Glomerular visceral epithelial cell (primary cell): ENCODE measurements around the gene ZFP64.
"Not testable (repeated sequence)": the region's sequence is repeated elsewhere in the genome, so short reads cannot be mapped to it uniquely, and the experiment has no call there.

Experiments used
- DNase-seq: peaks from one replicate; pipeline ENCODE4 v3.0.0-alpha.2; 2016; ENCODE audit errors: extremely low spot score

The ZFP64 gene

DNA sequence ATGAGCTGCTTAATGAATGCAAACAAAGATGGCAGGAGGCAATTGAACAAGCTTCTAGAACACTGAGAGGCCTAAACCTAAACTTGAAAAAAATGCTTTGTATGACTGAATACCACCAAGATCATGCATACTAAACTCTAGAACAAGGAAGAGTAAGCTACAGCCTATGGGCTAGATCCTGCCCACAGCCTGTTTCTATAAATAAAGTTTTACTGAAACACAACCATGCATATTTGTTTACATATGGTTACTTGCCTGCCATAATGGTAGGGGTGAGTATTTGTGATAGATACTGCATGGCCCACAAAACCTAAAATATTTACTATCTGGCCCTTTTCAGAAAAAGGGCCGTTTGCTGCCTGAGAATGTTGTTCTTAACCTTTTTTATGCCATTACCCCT lies 37.0 kb downstream of the ZFP64 start:
- DNase-seq, result no peak

DNA sequence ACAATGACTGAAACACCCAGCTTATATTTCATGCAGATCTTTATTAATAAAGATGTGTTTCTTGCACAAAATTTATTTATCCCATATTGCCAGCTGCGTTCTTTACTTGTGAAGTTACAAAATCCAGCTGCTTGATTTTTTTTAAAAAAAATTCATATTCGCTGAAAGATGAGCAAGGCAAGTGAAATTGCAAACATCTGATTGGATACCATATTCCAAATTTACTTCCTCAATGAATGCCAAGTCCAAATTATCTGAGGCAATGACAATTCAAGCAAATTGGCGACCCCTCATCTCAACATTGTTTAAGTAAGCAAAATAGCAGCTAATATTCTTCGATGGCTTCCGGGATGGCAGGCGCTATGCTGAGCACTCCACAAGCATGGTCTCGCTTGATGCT lies 37.7 kb downstream of the ZFP64 start:
- DNase-seq, result no peak

DNA sequence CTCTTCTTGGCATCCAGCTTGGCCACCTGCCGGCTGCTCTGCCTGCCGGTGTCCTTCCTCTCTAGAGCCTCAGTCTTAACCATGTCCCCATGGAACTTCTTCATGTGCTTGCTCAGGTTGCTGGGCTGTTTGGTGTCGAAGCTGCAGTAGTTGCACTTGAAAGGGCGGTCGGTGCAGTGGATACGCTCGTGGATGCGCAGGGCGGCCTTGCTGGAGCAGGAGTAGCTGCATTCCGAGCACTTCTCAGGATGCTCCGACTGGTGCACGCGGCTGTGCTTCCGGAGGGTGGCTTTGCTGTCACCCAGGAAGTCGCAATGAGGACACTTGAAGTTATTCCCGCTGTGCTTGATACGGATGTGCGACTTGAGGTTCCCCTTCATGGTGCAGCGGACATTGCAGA lies 38.7 kb downstream of the ZFP64 start:
- no peak for DNase-seq

GRCh38 chr20:52152416-52152815 lies 39.2 kb downstream of the ZFP64 start:
- DNase-seq, result no peak

GRCh38 chr20:52150440-52151258 lies 40.9 kb downstream of the ZFP64 start:
- peak; percentile 49 for DNase-seq

- DNase-seq, result no peak
These were observed 46.0 kb downstream of the ZFP64 start for GRCh38 chr20:52145587-52145986.

DNA sequence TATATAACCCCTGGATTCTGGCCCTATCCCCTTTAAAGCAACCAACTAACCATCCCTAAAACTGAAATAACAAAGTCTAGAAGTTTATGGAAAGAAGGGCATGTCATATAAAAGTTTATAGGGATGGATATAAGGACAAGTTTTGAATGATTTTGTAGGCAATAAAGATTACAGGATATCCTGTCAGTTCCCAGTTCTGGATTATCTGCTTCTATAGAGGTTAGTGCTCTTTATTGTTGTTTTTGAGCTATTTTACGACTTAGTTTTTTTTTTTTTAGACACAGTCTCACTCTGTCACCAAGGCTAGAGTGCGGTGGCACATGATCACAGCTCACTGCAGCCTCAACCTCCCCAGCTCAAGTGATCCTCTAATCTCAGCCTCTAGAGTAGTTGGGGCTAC lies 48.3 kb downstream of the ZFP64 start:
- DNase-seq, result no peak

GRCh38 chr20:52142757-52143156 lies 48.8 kb downstream of the ZFP64 start:
- no peak for DNase-seq

GRCh38 chr20:52139986-52140385 lies 51.6 kb downstream of the ZFP64 start:
- DNase-seq, result no peak

GRCh38 chr20:52137850-52138249 lies 53.7 kb downstream of the ZFP64 start:
- DNase-seq, result no peak

DNA sequence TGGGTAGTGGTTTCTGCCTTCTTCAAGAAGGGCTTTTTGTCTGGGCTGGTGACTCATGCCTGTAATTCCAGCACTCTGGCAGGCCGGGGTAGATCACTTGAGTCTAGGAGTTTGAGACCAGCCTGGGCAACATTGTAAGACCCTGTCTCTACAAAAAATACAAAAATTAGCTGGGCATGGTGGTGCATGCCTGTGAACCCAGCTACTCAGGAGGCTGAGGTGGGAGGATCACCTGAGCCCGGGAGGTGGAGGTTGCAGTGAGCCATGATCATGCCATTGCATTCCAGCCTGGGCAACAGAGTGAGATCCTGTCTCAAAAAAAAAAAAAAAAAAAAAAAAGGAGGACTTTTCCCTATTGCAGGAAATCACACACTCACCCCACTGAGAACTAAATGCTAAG lies 57.9 kb downstream of the ZFP64 start:
- DNase-seq, result not testable (repeated sequence)

DNA sequence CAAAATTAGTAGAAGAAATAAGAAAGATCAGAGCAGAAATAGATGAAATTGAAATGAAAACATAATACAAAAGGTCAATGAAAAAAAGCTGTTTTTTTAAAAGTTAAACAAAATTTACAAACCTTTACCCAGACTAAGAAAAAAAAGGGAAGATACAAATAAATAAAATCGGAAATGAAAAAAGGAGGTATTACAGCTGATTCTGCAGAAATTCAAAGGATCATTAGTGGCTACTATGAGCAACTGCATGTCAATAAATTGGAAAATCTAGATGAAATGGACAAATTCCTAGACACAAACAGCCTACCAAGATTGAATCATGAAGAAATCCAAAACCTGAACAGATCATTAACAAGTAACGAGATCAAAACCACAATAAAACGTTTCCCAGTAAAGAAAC lies 59.2 kb downstream of the ZFP64 start:
- DNase-seq, result no peak

DNA sequence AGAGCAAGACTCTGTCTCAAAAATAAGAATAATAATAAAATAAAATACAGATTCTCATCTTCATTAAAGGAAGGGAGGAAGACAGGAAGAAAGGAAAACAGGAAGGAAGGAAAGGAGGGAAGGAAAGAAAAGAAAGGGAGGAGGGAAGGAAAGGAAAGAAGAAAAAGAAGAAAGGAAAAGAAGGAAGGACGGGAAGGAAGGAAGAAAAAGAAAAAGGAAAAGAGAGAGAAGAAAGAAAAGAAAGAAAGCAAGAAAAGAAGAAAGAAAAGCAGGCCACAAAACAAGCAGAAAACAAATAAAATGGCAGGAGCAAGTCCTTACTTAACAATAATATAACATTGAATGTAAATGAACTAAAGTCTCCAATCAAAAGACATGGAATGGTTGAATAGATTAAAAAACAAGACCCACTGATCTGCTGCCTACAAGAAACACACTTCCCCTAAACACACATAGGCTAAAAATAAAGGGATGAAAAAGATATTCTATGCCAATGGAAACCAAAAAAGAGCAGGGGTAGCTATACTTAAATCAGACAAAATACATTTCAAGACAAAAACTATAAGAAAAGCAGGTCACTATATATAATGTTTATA lies 60.4 kb downstream of the ZFP64 start:
- DNase-seq, result no peak

DNA sequence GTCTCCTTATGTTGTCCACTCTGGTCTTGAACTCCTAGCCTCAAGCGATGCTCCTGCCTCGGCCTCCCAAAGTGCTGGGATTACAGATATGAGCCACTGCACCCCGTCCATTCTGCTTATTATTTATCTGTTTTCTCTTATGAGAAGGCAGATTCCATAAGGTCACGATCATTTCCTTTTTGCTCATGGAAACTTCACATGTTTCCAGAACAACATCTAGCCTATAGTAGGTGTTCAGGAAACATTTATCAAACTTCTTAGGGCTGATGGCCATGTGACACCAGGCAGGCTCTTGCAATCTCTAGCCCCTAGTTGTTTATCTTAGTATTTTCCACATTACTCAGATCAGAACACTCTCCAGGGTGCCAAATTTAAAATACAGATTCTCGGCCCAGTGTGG lies 61.2 kb downstream of the ZFP64 start:
- no peak for DNase-seq

DNA sequence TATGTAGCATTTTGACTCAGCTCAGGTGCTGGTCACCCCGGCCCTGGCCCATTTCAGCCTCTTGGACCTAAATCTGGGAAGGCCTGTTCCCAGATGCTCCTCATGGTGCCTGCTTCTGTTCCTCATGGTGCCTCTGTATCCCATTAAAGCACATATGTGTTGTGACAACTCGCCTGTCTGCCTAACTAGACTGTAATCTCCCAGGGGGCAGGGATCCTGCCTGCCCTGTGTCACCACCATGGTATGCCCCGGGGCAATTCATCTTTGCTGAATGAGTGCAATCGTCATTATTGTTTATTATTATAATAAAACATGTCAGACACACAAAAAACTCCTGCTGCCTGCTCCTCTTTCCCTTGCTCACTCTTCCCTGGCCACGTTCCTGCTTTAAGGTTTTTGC lies 62.0 kb downstream of the ZFP64 start:
- DNase-seq, result no peak

- no peak for DNase-seq
These were observed 64.3 kb downstream of the ZFP64 start for GRCh38 chr20:52127309-52127708.

DNA sequence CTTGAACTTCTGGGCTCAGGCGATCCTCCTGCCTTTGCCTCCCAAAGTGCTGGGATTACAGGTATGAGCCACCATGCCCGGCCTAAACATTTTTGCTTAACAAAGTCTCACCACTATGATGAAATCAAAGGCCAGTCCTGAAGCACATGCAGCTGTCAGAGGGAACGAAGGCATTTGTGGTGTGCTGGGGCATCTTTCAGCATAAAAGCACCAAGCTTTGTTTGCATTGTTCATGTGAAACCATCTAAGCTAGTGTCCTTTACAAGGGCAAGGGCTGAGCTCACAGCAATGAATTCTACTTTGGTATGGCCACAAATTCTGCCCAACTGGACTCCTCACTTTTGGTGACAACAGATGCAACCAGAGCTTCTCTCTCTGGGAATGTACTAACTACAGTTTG lies 66.8 kb downstream of the ZFP64 start:
- no peak for DNase-seq

DNA sequence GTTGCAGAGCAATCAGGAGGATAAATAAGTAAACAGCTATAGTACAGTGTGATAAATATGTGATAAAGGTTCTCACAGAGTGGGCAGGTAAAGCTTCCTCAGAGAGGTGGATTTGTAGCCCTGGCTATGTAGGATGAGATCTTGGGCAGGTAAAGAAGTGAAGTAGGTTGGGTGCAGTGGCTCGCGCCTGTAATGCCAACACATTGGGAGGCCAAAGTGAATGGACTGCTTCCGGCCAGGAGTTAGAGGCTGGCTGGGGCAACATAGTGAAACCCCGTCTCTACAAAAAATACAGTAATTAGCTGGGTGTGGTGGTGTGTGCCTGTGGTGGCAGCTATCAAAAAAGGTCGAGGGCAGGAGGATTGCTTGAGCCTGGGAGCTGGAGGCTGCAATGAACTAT lies 72.9 kb downstream of the ZFP64 start:
- DNase-seq, result no peak

DNA sequence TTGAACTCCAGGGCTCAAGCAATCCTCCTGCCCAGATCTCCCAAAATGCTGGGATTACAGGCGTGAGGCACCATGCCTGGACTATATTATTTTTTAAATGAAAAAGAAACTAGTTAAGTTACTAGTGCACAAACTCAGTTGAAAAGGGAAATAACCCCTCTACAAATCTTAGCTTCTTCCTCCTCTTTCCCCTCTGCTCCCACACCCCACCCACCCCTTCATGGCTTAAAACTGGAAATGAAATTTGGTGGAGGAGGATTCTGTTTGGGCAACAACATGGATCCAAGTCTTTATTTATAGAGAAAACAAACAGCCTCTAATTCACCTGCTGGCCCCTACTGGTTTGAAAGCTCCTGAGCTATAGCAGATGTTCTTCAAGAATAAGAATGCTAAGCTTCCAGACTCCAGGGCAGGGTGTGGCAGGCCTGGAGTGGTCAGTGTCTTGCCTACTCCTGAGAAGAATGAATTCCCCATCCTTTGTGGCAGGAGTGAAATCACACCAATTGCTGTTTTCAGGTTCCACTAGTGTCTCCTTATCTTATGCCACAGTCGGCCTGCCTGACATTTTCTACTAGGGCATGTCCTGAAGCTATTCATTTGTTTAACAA lies 73.5 kb downstream of the ZFP64 start:
- DNase-seq, result no peak

GRCh38 chr20:52110456-52110855 lies 81.1 kb downstream of the ZFP64 start:
- DNase-seq, result no peak

GRCh38 chr20:52105442-52106422 lies 85.8 kb downstream of the ZFP64 start:
- peak; percentile 24 for DNase-seq
